DOHH2 (cell line): ENCODE results near the gene RANBP3L.

Source experiments
- EZH2phosphoT487 ChIP-seq: fragments of 200-600 bp; sonication (generic); IDR thresholded peaks from 2 replicates; pipeline ENCODE4 v1.6.1; 2017; ENCODE audit warnings: borderline replicate concordance, mild to moderate bottlenecking, antibody characterized with exemption, low read length, moderate library complexity, mixed read lengths
- TF ChIP-seq, protein P1 (sequence below): fragments of 200-600 bp; sonication (generic); IDR thresholded peaks from one replicate; pipeline ENCODE4 v1.5.1; 2014; ENCODE audit warnings: antibody characterized with exemption, mild to moderate bottlenecking, low read depth, low read length; ENCODE audit not compliant: poor library complexity, severe bottlenecking

DNA sequence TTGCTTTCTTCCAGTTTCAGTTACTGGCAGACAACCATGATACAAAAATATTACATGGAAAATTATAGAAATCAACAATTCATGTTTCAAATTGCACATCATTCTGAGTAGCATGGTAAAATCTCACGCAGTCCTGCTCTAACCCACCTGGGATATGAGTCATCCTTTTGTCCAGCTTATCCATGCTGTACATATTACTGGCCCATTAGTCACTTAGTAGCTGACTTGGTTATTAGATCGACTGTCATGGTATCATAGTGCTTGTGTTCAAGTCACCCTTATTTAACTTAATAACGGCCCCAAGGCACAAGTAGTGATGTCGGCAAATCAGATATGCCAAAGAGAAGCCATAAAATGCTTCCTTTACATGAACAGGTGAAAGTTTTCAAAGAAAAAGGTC lies 101.2 kb downstream of the RANBP3L start:
- TF ChIP-seq, protein P1, sequence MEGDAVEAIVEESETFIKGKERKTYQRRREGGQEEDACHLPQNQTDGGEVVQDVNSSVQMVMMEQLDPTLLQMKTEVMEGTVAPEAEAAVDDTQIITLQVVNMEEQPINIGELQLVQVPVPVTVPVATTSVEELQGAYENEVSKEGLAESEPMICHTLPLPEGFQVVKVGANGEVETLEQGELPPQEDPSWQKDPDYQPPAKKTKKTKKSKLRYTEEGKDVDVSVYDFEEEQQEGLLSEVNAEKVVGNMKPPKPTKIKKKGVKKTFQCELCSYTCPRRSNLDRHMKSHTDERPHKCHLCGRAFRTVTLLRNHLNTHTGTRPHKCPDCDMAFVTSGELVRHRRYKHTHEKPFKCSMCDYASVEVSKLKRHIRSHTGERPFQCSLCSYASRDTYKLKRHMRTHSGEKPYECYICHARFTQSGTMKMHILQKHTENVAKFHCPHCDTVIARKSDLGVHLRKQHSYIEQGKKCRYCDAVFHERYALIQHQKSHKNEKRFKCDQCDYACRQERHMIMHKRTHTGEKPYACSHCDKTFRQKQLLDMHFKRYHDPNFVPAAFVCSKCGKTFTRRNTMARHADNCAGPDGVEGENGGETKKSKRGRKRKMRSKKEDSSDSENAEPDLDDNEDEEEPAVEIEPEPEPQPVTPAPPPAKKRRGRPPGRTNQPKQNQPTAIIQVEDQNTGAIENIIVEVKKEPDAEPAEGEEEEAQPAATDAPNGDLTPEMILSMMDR, result no peak
- no peak for TF ChIP-seq EZH2phosphoT487
